ENCODE measurements around the gene CALD1. TPM values are rescaled to one million over a fixed set of nuclear protein-coding genes. Genes with fewer than 3 reads are reported as not detected.

Gene CALD1
- total RNA-seq, 1 donor from 2014 or later, result 1,941 TPM

DNA sequence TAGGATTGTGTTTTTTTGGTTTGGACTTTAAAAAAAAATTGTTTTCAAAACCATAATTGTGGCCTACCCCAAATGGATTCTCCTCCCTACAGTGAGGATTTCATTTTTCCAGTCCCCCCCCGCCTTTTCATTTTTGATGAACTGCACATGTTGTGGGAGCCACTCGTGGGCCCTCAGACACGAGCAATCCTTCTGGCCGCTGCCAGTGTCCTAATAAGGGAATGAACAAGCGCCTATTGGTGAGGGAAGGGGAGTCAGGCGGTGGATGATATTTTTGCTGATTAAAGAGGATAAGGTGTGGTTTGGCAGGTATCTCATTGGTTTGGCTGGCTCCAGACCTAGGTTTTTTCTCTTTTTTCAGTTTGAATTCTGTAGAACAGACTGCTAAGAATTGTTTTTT is 128.2 kb downstream of the CALD1 start:
- Mint-ChIP-seq H3K4me1 (ENCODE audit: low read depth) (peaks cover 94% of the 10 kb centered on the region), H3K9me3 (ENCODE audit: low read depth) (no peaks in the 10 kb centered on the region), H3K27me3 (ENCODE audit: low read depth) (no peaks in the 10 kb centered on the region), H3K27ac (ENCODE audit: unreplicated experiment) (peak overlapping the region; percentile 81), H3K36me3 (ENCODE audit: low read depth) (peaks cover 40% of the 10 kb centered on the region), H3K4me3 (ENCODE audit: unreplicated experiment) (no peak overlapping the region)
- no peak for TF ChIP-seq CTCF (IDR thresholded peaks at IDR 0.05)
- no peak for DNase-seq (ENCODE audit: low spot score)

DNA sequence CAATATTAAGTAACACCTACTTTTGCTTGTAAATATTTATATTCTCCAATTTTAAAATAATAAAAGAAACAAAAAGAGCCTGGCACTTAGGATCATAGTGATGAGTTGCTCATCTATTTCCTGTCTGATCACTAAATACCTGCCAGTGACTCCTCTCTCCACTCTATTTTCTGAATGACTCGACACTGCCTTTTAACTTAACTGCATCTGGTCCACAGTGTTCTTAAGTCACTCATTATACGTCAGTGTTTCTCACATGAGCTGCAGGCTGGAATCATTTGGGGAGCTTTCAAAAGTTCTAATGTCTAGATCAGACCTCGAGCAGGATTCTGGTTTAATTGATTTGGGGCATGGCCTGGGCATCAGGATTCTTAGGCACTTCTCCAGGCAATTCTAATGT is 128.9 kb downstream of the CALD1 start:
- no peak for TF ChIP-seq CTCF (IDR thresholded peaks at IDR 0.05)
- Mint-ChIP-seq H3K4me3 (ENCODE audit: unreplicated experiment) (no peak overlapping the region), H3K27me3 (ENCODE audit: low read depth) (no peaks in the 10 kb centered on the region), H3K4me1 (ENCODE audit: low read depth) (peaks cover 89% of the 10 kb centered on the region), H3K9me3 (ENCODE audit: low read depth) (no peaks in the 10 kb centered on the region), H3K27ac (ENCODE audit: unreplicated experiment) (peak overlapping the region; percentile 86), H3K36me3 (ENCODE audit: low read depth) (peaks cover 36% of the 10 kb centered on the region)
- no peak for DNase-seq (ENCODE audit: low spot score)

- Mint-ChIP-seq H3K4me3 (ENCODE audit: unreplicated experiment) (no peak overlapping the region), H3K27me3 (ENCODE audit: low read depth) (no peaks in the 10 kb centered on the region), H3K36me3 (ENCODE audit: low read depth) (peaks cover 37% of the 10 kb centered on the region), H3K4me1 (ENCODE audit: low read depth) (peaks cover 83% of the 10 kb centered on the region), H3K27ac (ENCODE audit: unreplicated experiment) (peak overlapping the region; percentile 67), H3K9me3 (ENCODE audit: low read depth) (no peaks in the 10 kb centered on the region)
- TF ChIP-seq CTCF (IDR thresholded peaks at IDR 0.05), result no peak
- DNase-seq (ENCODE audit: low spot score), result no peak
Measured at GRCh38 chr7:134910214-134910890, 130.9 kb downstream of the CALD1 start.

GRCh38 chr7:134910968-134911367 is 131.5 kb downstream of the CALD1 start:
- DNase-seq (ENCODE audit: low spot score), result no peak
- peaks cover 81% of the 10 kb centered on the region for H3K4me1 Mint-ChIP-seq (ENCODE audit: low read depth)
- no peaks in the 10 kb centered on the region for H3K9me3 Mint-ChIP-seq (ENCODE audit: low read depth)
- H3K27me3 Mint-ChIP-seq (ENCODE audit: low read depth), result no peaks in the 10 kb centered on the region
- H3K27ac Mint-ChIP-seq (ENCODE audit: unreplicated experiment), result peak overlapping the region; percentile 76
- no peak overlapping the region for H3K4me3 Mint-ChIP-seq (ENCODE audit: unreplicated experiment)
- H3K36me3 Mint-ChIP-seq (ENCODE audit: low read depth), result peaks cover 40% of the 10 kb centered on the region
- TF ChIP-seq CTCF (IDR thresholded peaks at IDR 0.05), result no peak

GRCh38 chr7:134916171-134916883 is 136.9 kb downstream of the CALD1 start:
- Mint-ChIP-seq H3K27ac (ENCODE audit: unreplicated experiment) (peak overlapping the region; percentile 76), H3K9me3 (ENCODE audit: low read depth) (no peaks in the 10 kb centered on the region), H3K4me3 (ENCODE audit: unreplicated experiment) (no peak overlapping the region), H3K27me3 (ENCODE audit: low read depth) (no peaks in the 10 kb centered on the region), H3K36me3 (ENCODE audit: low read depth) (peaks cover 43% of the 10 kb centered on the region), H3K4me1 (ENCODE audit: low read depth) (peaks cover 78% of the 10 kb centered on the region)
- no peak for TF ChIP-seq CTCF (IDR thresholded peaks at IDR 0.05)
- DNase-seq (ENCODE audit: low spot score), result no peak

Data from chondrocyte (in vitro differentiated cells).